Measurements from ENCODE around the gene LRG1.

Gene LRG1

GRCh38 chr19:4493929-4494690 lies 45.7 kb downstream of the LRG1 start:
- Histone ChIP-seq H3K27ac (ENCODE audit: low read depth in 2 of 2, low read length in 2 of 2) (no peak overlapping the region), H3K36me3 (ENCODE audit: control insufficient read depth in 2 of 2, insufficient read depth in 2 of 2, low read length in 2 of 2) (peaks cover 35 to 43% of the 10 kb centered on the region in 2 donors), H3K27me3 (ENCODE audit: control insufficient read depth in 2 of 2, insufficient read depth in 2 of 2, low read length in 2 of 2) (no peaks in the 10 kb centered on the region), H3K9me3 (ENCODE audit: control insufficient read depth in 2 of 2, low read length in 2 of 2) (no peaks in the 10 kb centered on the region), H3K9ac (ENCODE audit: low read depth in 1 of 2, low read length in 2 of 2) (no peak overlapping the region), H3K4me1 (ENCODE audit: control insufficient read depth in 2 of 2, insufficient read depth in 2 of 2, low read length in 2 of 2) (no peaks in the 10 kb centered on the region), H3K4me3 (ENCODE audit: low read length in 2 of 2) (no peak overlapping the region)

GRCh38 chr19:4493104-4493928 lies 46.5 kb downstream of the LRG1 start:
- Histone ChIP-seq H3K9ac (ENCODE audit: low read depth in 1 of 2, low read length in 2 of 2) (no peak overlapping the region), H3K4me1 (ENCODE audit: control insufficient read depth in 2 of 2, insufficient read depth in 2 of 2, low read length in 2 of 2) (no peaks in the 10 kb centered on the region), H3K9me3 (ENCODE audit: control insufficient read depth in 2 of 2, low read length in 2 of 2) (no peaks in the 10 kb centered on the region), H3K36me3 (ENCODE audit: control insufficient read depth in 2 of 2, insufficient read depth in 2 of 2, low read length in 2 of 2) (peaks cover 35 to 42% of the 10 kb centered on the region in 2 donors), H3K27me3 (ENCODE audit: control insufficient read depth in 2 of 2, insufficient read depth in 2 of 2, low read length in 2 of 2) (no peaks in the 10 kb centered on the region), H3K4me3 (ENCODE audit: low read length in 2 of 2) (no peak overlapping the region), H3K27ac (ENCODE audit: low read depth in 2 of 2, low read length in 2 of 2) (no peak overlapping the region)

GRCh38 chr19:4492337-4493103 lies 47.3 kb downstream of the LRG1 start:
- Histone ChIP-seq H3K9me3 (ENCODE audit: control insufficient read depth in 2 of 2, low read length in 2 of 2) (no peaks in the 10 kb centered on the region), H3K9ac (ENCODE audit: low read depth in 1 of 2, low read length in 2 of 2) (no peak overlapping the region), H3K27ac (ENCODE audit: low read depth in 2 of 2, low read length in 2 of 2) (no peak overlapping the region), H3K36me3 (ENCODE audit: control insufficient read depth in 2 of 2, insufficient read depth in 2 of 2, low read length in 2 of 2) (peaks cover 32 to 35% of the 10 kb centered on the region in 2 donors), H3K27me3 (ENCODE audit: control insufficient read depth in 2 of 2, insufficient read depth in 2 of 2, low read length in 2 of 2) (no peaks in the 10 kb centered on the region), H3K4me3 (ENCODE audit: low read length in 2 of 2) (no peak overlapping the region), H3K4me1 (ENCODE audit: control insufficient read depth in 2 of 2, insufficient read depth in 2 of 2, low read length in 2 of 2) (no peaks in the 10 kb centered on the region)

GRCh38 chr19:4491446-4491845 lies 48.4 kb downstream of the LRG1 start:
- H3K4me1 ChIP-seq (ENCODE audit: control insufficient read depth in 2 of 2, insufficient read depth in 2 of 2, low read length in 2 of 2): no peaks in the 10 kb centered on the region
- no peaks in the 10 kb centered on the region for H3K9me3 ChIP-seq (ENCODE audit: control insufficient read depth in 2 of 2, low read length in 2 of 2)
- H3K27ac ChIP-seq (ENCODE audit: low read depth in 2 of 2, low read length in 2 of 2): no peak overlapping the region
- no peaks in the 10 kb centered on the region for H3K27me3 ChIP-seq (ENCODE audit: control insufficient read depth in 2 of 2, insufficient read depth in 2 of 2, low read length in 2 of 2)
- peaks cover 26 to 33% of the 10 kb centered on the region in 2 donors for H3K36me3 ChIP-seq (ENCODE audit: control insufficient read depth in 2 of 2, insufficient read depth in 2 of 2, low read length in 2 of 2)
- H3K4me3 ChIP-seq (ENCODE audit: low read length in 2 of 2): no peak overlapping the region
- no peak overlapping the region for H3K9ac ChIP-seq (ENCODE audit: low read depth in 1 of 2, low read length in 2 of 2)

- no peak overlapping the region for H3K9ac ChIP-seq (ENCODE audit: low read depth in 1 of 2, low read length in 2 of 2)
- H3K27me3 ChIP-seq (ENCODE audit: control insufficient read depth in 2 of 2, insufficient read depth in 2 of 2, low read length in 2 of 2): no peaks in the 10 kb centered on the region
- H3K27ac ChIP-seq (ENCODE audit: low read depth in 2 of 2, low read length in 2 of 2): no peak overlapping the region
- H3K4me3 ChIP-seq (ENCODE audit: low read length in 2 of 2): no peak overlapping the region
- H3K9me3 ChIP-seq (ENCODE audit: control insufficient read depth in 2 of 2, low read length in 2 of 2): no peaks in the 10 kb centered on the region
- no peaks in the 10 kb centered on the region for H3K4me1 ChIP-seq (ENCODE audit: control insufficient read depth in 2 of 2, insufficient read depth in 2 of 2, low read length in 2 of 2)
- H3K36me3 ChIP-seq (ENCODE audit: control insufficient read depth in 2 of 2, insufficient read depth in 2 of 2, low read length in 2 of 2): peaks cover 22 to 24% of the 10 kb centered on the region in 2 donors
Observed at GRCh38 chr19:4488496-4488895, 51.3 kb downstream of the LRG1 start.

- no peaks in the 10 kb centered on the region for H3K27me3 ChIP-seq (ENCODE audit: control insufficient read depth in 2 of 2, insufficient read depth in 2 of 2, low read length in 2 of 2)
- no peaks in the 10 kb centered on the region for H3K9me3 ChIP-seq (ENCODE audit: control insufficient read depth in 2 of 2, low read length in 2 of 2)
- no peaks in the 10 kb centered on the region for H3K4me1 ChIP-seq (ENCODE audit: control insufficient read depth in 2 of 2, insufficient read depth in 2 of 2, low read length in 2 of 2)
- H3K4me3 ChIP-seq (ENCODE audit: low read length in 2 of 2): no peak overlapping the region
- H3K27ac ChIP-seq (ENCODE audit: low read depth in 2 of 2, low read length in 2 of 2): no peak overlapping the region
- peaks cover 18 to 28% of the 10 kb centered on the region in 2 donors for H3K36me3 ChIP-seq (ENCODE audit: control insufficient read depth in 2 of 2, insufficient read depth in 2 of 2, low read length in 2 of 2)
- H3K9ac ChIP-seq (ENCODE audit: low read depth in 1 of 2, low read length in 2 of 2): no peak overlapping the region
Observed at GRCh38 chr19:4487572-4487971, 52.3 kb downstream of the LRG1 start.

Measured in mucosa of rectum (tissue), 2 donors.